H1 (cell line): Measurements from ENCODE around the gene PSMC5. TPM values are rescaled to one million over a fixed set of nuclear protein-coding genes. Genes with fewer than 3 reads are reported as not detected.
"Not testable (repeated sequence)": the region's sequence is repeated elsewhere in the genome, so short reads cannot be mapped to it uniquely, and the experiment has no call there.

Source experiments
- CTCF ChIA-PET: fragments of 300-600 bp; sonication (Branson Sonifier 250); formaldehyde crosslinking; loops from one replicate; lab custom pipeline; 2021; ENCODE audit not compliant: partially characterized antibody; lab: Charles Lee
- POLR2A ChIA-PET: fragments of 300-600 bp; sonication (Branson Sonifier 250); formaldehyde crosslinking; loops from one replicate; lab custom pipeline; 2021; ENCODE audit warnings: inconsistent platforms; ENCODE audit not compliant: partially characterized antibody; lab: Charles Lee
- DNase-seq, 2 experiments: peaks; one replicate each; pipeline versions ENCODE4 v3.0.0 to v3.0.0-alpha.2; 2010 to 2022; ENCODE audit warnings: low spot score in 2 of 2, low read depth in 1 of 2, mixed read lengths in 1 of 2
- FAIRE-seq: peaks from 2 replicates; lab custom pipeline; 2011; peaks lifted over from hg19 to GRCh38; lab: Jason Lieb, UNC
- H2AFZ ChIP-seq: 2 replicates; pipeline ENCODE4 v1.8.1; 2012; ENCODE audit warnings: low read length, inconsistent platforms
- H2AK5ac ChIP-seq: 2 replicates; pipeline ENCODE4 v1.6.1; 2013; ENCODE audit warnings: low read depth, low read length
- H2BK120ac ChIP-seq: replicated peaks from 2 replicates; pipeline ENCODE3; 2013; ENCODE audit warnings: low read depth, low read length, inconsistent platforms
- H2BK12ac ChIP-seq: 2 replicates; pipeline ENCODE4 v1.6.1; 2013; ENCODE audit warnings: low read depth, low read length
- H2BK15ac ChIP-seq: 2 replicates; pipeline ENCODE4 v1.6.1; 2013; ENCODE audit warnings: low read length
- H2BK20ac ChIP-seq: 2 replicates; pipeline ENCODE4 v1.6.1; 2013; ENCODE audit warnings: low read length
- H2BK5ac ChIP-seq: 2 replicates; pipeline ENCODE4 v1.6.1; 2013; ENCODE audit warnings: low read depth, low read length
- H3K14ac ChIP-seq: 2 replicates; pipeline ENCODE4 v1.6.1; 2013; ENCODE audit warnings: inconsistent platforms; ENCODE audit not compliant: insufficient read length
- H3K18ac ChIP-seq: 2 replicates; pipeline ENCODE4 v1.6.1; 2013; ENCODE audit warnings: low read length; ENCODE audit errors: extremely low read depth
- H3K23ac ChIP-seq: 2 replicates; pipeline ENCODE4 v1.6.1; 2013; ENCODE audit warnings: inconsistent platforms; ENCODE audit not compliant: insufficient read length
- H3K23me2 ChIP-seq: 2 replicates; pipeline ENCODE4 v1.6.1; 2013; ENCODE audit warnings: low read depth, low read length
- H3K27ac ChIP-seq: 2 replicates; pipeline ENCODE4 v1.6.1; 2011; ENCODE audit warnings: low read depth, low read length, inconsistent platforms
- H3K27me3 ChIP-seq, 4 experiments: replicated peaks in 1 of 4; 1 replicate in 1 of 4; 2 replicates in 3 of 4; pipeline versions ENCODE4 v1.6.1 to v1.8.1; 2011 to 2013; ENCODE audit warnings: low read length in 3 of 4, mild to moderate bottlenecking in 3 of 4, inconsistent platforms in 2 of 4, mixed read lengths in 2 of 4, moderate library complexity in 1 of 4; ENCODE audit not compliant: control insufficient read depth in 3 of 4, insufficient read depth in 3 of 4; ENCODE audit errors: extremely low read depth in 1 of 4
- H3K36me3 ChIP-seq, 4 experiments: 2 replicates each; pipeline versions ENCODE4 v1.6.1 to v1.8.1; 2011 to 2013; ENCODE audit warnings: mild to moderate bottlenecking in 4 of 4, low read length in 3 of 4, moderate library complexity in 2 of 4, control low read depth in 1 of 4, inconsistent platforms in 1 of 4; ENCODE audit not compliant: insufficient read depth in 4 of 4, control insufficient read depth in 2 of 4
- H3K4ac ChIP-seq: replicated peaks from 2 replicates; pipeline ENCODE3; 2013; ENCODE audit warnings: low read length, low read depth, mixed read lengths, inconsistent platforms; ENCODE audit not compliant: insufficient read length
- H3K4me1 ChIP-seq, 4 experiments: replicated peaks in 1 of 4; 1 replicate in 1 of 4; 2 replicates in 3 of 4; pipeline versions ENCODE4 v1.6.1 to v1.8.1; 2011 to 2013; ENCODE audit warnings: low read length in 3 of 4, inconsistent platforms in 2 of 4, mixed read lengths in 1 of 4; ENCODE audit not compliant: insufficient read depth in 4 of 4, control insufficient read depth in 3 of 4
- H3K4me2 ChIP-seq, 2 experiments: 2 replicates each; pipeline versions ENCODE4 v1.6.1 to v1.8.1; 2011 to 2013; ENCODE audit warnings: low read depth in 2 of 2, low read length in 2 of 2, control low read depth in 1 of 2, inconsistent platforms in 1 of 2, mild to moderate bottlenecking in 1 of 2; ENCODE audit not compliant: insufficient read depth in 1 of 2
- H3K4me3 ChIP-seq, 4 experiments: fragments of 200-600, 300-600 bp in 1 of 4; sonication (generic), shearing (Covaris generic), sonication (Bioruptor Twin) in 1 of 4; 2 replicates each; pipeline versions ENCODE4 v1.5.1 to v1.8.1; 2011 to 2016; ENCODE audit warnings: low read length in 4 of 4, low read depth in 3 of 4, control low read depth in 2 of 4, inconsistent platforms in 2 of 4, mild to moderate bottlenecking in 2 of 4, mixed read lengths in 1 of 4, moderate library complexity in 1 of 4; ENCODE audit not compliant: insufficient read depth in 2 of 4; ENCODE audit errors: extremely low read depth in 1 of 4
- H3K56ac ChIP-seq: replicated peaks from 2 replicates; pipeline ENCODE3; 2013; ENCODE audit warnings: low read depth, mild to moderate bottlenecking, mixed read lengths, low read length, inconsistent platforms; ENCODE audit not compliant: insufficient read length
- H3K79me1 ChIP-seq: 2 replicates; pipeline ENCODE4 v1.6.1; 2013; ENCODE audit warnings: low read depth, low read length, control low read depth
- H3K79me2 ChIP-seq, 2 experiments: 2 replicates each; pipeline versions ENCODE4 v1.6.1 to v1.8.1; 2012 to 2013; ENCODE audit warnings: low read length in 2 of 2, mild to moderate bottlenecking in 2 of 2, inconsistent platforms in 1 of 2; ENCODE audit not compliant: insufficient read depth in 2 of 2, control insufficient read depth in 1 of 2
- H3K9ac ChIP-seq, 4 experiments: replicated peaks in 1 of 4; 1 replicate in 1 of 4; 2 replicates in 3 of 4; pipeline versions ENCODE4 v1.6.1 to v1.8.1; 2011 to 2013; ENCODE audit warnings: low read depth in 3 of 4, low read length in 3 of 4, control low read depth in 2 of 4, mild to moderate bottlenecking in 2 of 4, moderate library complexity in 2 of 4, inconsistent platforms in 1 of 4; ENCODE audit errors: extremely low read depth in 1 of 4
- H3K9me3 ChIP-seq, 2 experiments: 2 replicates each; pipeline versions ENCODE4 v1.6.1 to v1.8.1; 2012 to 2013; ENCODE audit warnings: mild to moderate bottlenecking in 2 of 2, moderate library complexity in 2 of 2, control low read depth in 1 of 2, inconsistent platforms in 1 of 2, low read depth in 1 of 2, low read length in 1 of 2, mixed read lengths in 1 of 2; ENCODE audit not compliant: insufficient read depth in 2 of 2
- H4K20me1 ChIP-seq, 2 experiments: replicated peaks in 1 of 2; 2 replicates each; pipeline versions ENCODE3 to v1.8.1; 2011 to 2013; ENCODE audit warnings: inconsistent platforms in 2 of 2, low read length in 2 of 2, mild to moderate bottlenecking in 1 of 2; ENCODE audit not compliant: insufficient read depth in 2 of 2, control insufficient read depth in 1 of 2
- H4K5ac ChIP-seq: 2 replicates; pipeline ENCODE4 v1.6.1; 2013; ENCODE audit warnings: low read length, low read depth, mixed read lengths, inconsistent platforms; ENCODE audit not compliant: insufficient read length
- H4K8ac ChIP-seq: 2 replicates; pipeline ENCODE4 v1.8.0; 2013; ENCODE audit warnings: mild to moderate bottlenecking, moderate library complexity, low read length, inconsistent platforms; ENCODE audit not compliant: insufficient read depth; ENCODE audit errors: extremely low read depth
- H4K91ac ChIP-seq: replicated peaks from 2 replicates; pipeline ENCODE3; 2013; ENCODE audit warnings: low read length, mixed read lengths, inconsistent platforms; ENCODE audit not compliant: insufficient read length
- WGBS, 2 experiments: shearing (Covaris generic) in 1 of 2; methylation state at CpG; one replicate each; pipeline versions ENCODE4 v1.1.6 to v1.1.7; 2013 to 2015; ENCODE audit warnings: low lambda C conversion rate in 2 of 2, mixed read lengths in 2 of 2, inconsistent platforms in 1 of 2, low coverage in 1 of 2, missing lambda C conversion rate in 1 of 2; ENCODE audit not compliant: insufficient replicate concordance in 2 of 2, insufficient coverage in 1 of 2, insufficient read length in 1 of 2; ENCODE audit errors: extremely low coverage in 1 of 2, missing lambda C conversion rate in 1 of 2; 5-methylcytosine and 5-hydroxymethylcytosine counted together
- polyA plus RNA-seq, 7 experiments: library from polyadenylated mRNA; depleted of rRNA in 3 of 7; stranded (reverse) in 5 of 7; unstranded in 2 of 7; fragments of >200 nt in 5 of 7; fragments of 200-250 nt in 2 of 7; gene quantifications; 1 replicate in 5 of 7; 2 replicates in 1 of 7; 4 replicates in 1 of 7; pipeline versions ENCODE4 v1.2.1 to v1.2.3, GENCODE V29; 2011 to 2013; ENCODE audit warnings: missing spikeins in 2 of 7, mixed read lengths in 2 of 7
- total RNA-seq: library from RNA; stranded (reverse); fragmentation: NEBNext Ultra II Directional; extraction: Animal tissue kit (Norgen Biotek cat#: 25700); gene quantifications from 2 replicates; pipeline ENCODE4 v1.2.1, GENCODE V29; 2021

The PSMC5 gene
- total and polyA plus RNA-seq, 2 of the 8 experiments (the other 6 are each of a cell fraction or from before 2014, with no cell fraction given) = 172 to 180 TPM

DNA sequence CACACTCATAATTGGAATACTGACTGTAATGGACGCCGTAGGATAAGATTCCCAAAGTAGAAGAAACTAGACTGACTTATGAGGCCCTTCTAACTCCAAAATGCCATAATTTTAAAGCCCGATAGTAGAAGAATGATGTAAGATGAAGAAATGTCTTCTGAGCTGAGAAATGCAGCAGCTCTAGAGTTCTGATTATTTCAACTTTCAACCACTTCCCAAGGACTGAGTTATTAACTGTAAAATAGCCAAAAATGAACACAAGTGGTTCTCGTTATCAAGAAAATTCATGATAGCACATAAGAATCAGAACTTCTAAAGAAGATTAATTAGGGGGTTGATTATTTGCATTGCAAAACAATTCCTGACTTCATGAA lies 43.0 kb downstream of the PSMC5 start:
- H3K4me1 ChIP-seq, H3K23ac ChIP-seq, H3K4me2 ChIP-seq, H3K27me3 ChIP-seq, H3K9ac ChIP-seq, H2BK15ac ChIP-seq, H3K23me2 ChIP-seq, H3K4ac ChIP-seq, H3K79me1 ChIP-seq, H3K79me2 ChIP-seq, H2BK20ac ChIP-seq, H3K56ac ChIP-seq, H4K91ac ChIP-seq, H2BK5ac ChIP-seq, H3K27ac ChIP-seq, H4K5ac ChIP-seq, H4K20me1 ChIP-seq, H4K8ac ChIP-seq, FAIRE-seq, DNase-seq, H2BK120ac ChIP-seq, H3K36me3 ChIP-seq, H2AK5ac ChIP-seq, H2AFZ ChIP-seq, H2BK12ac ChIP-seq, H3K4me3 ChIP-seq, H3K18ac ChIP-seq, H3K9me3 ChIP-seq, H3K14ac ChIP-seq: not testable (repeated sequence)
- ChIA-PET POLR2A (interaction anchor here (0.8 kb wide), 1 partner anchor 11 kb away, joined by 3 read pairs; no protein-coding TSS in a partner anchor), CTCF (interaction anchor here (0.7 to 8.0 kb wide), 9 partner anchors 9 to 156 kb away, joined by 3 to 66 read pairs (median 4); partner anchors contain the start of gene GH2)
- 88% methylated on average over 4 of the region's 4 CpGs; no CpG with 5 or more reads in 1 of the 2 experiments for WGBS, 2 experiments

DNA sequence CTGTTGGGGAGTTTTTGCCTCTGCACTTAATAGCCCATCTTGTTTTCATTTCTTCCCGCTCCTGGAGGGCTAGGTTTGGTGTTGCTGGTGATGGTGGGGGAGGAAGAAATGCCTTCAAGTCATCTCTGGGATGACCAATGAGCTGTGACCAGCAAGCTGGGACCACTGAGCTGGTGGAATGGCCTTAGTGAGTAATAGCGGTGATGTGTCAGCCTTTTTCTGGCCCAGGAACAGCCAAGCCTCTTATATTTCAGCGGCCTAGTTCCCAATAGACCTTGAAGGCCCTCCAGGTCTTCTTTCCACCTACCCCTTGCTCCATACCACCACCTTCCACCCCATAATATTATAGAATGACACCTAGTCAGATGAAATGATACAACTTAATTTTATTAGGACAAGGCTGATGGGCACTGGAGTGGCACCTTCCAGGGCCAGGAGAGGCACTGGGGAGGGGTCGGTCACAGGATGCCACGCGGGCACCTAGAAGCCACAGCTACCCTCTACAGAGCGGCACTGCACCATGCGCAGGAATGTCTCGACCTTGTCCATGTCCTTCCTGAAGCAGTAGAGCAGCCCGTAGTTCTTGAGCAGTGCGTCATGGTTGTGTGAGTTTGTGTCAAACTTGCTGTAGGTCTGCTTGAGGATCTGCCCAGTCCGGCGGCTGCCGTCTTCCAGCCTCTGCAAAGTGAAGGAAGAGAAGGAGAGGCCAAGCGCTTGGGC lies 44.6 kb downstream of the PSMC5 start:
- H2AK5ac ChIP-seq, H4K5ac ChIP-seq, H4K20me1 ChIP-seq, H3K79me1 ChIP-seq, FAIRE-seq, H3K9ac ChIP-seq, H3K36me3 ChIP-seq, H2BK20ac ChIP-seq, H3K9me3 ChIP-seq, H2BK15ac ChIP-seq, H2BK5ac ChIP-seq, H3K27ac ChIP-seq, H3K14ac ChIP-seq, H3K79me2 ChIP-seq, H3K23me2 ChIP-seq, H4K8ac ChIP-seq, H3K18ac ChIP-seq, H2AFZ ChIP-seq, DNase-seq, H4K91ac ChIP-seq, H2BK12ac ChIP-seq, H3K4ac ChIP-seq, H3K4me3 ChIP-seq, H3K27me3 ChIP-seq, H3K23ac ChIP-seq, H2BK120ac ChIP-seq, H3K56ac ChIP-seq, H3K4me1 ChIP-seq, H3K4me2 ChIP-seq, POLR2A ChIA-PET: not testable (repeated sequence)
- 92% methylated on average over 11 of the region's 15 CpGs; no CpG with 5 or more reads in 1 of the 2 experiments for WGBS, 2 experiments
- CTCF ChIA-PET = interaction anchor here (3.8 kb wide), 1 partner anchor 12 kb away, joined by 24 read pairs; no protein-coding TSS in a partner anchor
